ENCODE measurements around the gene ANKRD9.

GRCh38 chr14:102517392-102518062 lies 8.0 kb upstream of the ANKRD9 start:
- no peak for TF ChIP-seq ZNF609 (CRISPR knock-in tag; IDR thresholded peaks at IDR 0.05; ENCODE audit: borderline replicate concordance)
- TF ChIP-seq POLR2A (conservative IDR thresholded peaks at IDR 0.05): no peak
- TF ChIP-seq CBX5 (IDR thresholded peaks at IDR 0.05; ENCODE audit: borderline replicate concordance, low read depth): no peak
- TF ChIP-seq ZNF77 (CRISPR knock-in tag; IDR thresholded peaks at IDR 0.05): no peak
- no peak for TF ChIP-seq PTBP1 (IDR thresholded peaks at IDR 0.05; ENCODE audit: low read depth, low read length)
- TF ChIP-seq CBX3 (IDR thresholded peaks at IDR 0.05; ENCODE audit: borderline replicate concordance in 1 of 2, low read length in 2 of 2): no peak
- TF ChIP-seq MAX (CRISPR knock-in tag; IDR thresholded peaks at IDR 0.05): no peak
- TF ChIP-seq RUNX1 (IDR thresholded peaks at IDR 0.05; ENCODE audit: low read depth): no peak
- TF ChIP-seq ZFP30 (CRISPR knock-in tag; IDR thresholded peaks at IDR 0.05; ENCODE audit: borderline replicate concordance): no peak
- TF ChIP-seq ZNF274 (IDR thresholded peaks at IDR 0.05; ENCODE audit: borderline replicate concordance, low read depth, low read length): no peak
- TF ChIP-seq ZEB2 (IDR thresholded peaks at IDR 0.05): no peak
- no peak for TF ChIP-seq CTCF (IDR thresholded peaks at IDR 0.05 in 2 of 3, conservative IDR thresholded peaks at IDR 0.05 in 1 of 3; ENCODE audit: insufficient read depth in 2 of 3, low read depth in 1 of 3, low read length in 3 of 3)
- no peak for TF ChIP-seq SIN3A (IDR thresholded peaks at IDR 0.05; ENCODE audit: borderline replicate concordance in 2 of 2, control insufficient read depth in 1 of 2, low read depth in 2 of 2, low read length in 2 of 2)
